ENCODE results near the gene CLSTN2.
A peak's percentile ranks its signal among the peaks of the same experiment; 100 is the strongest.

The CLSTN2 gene

DNA sequence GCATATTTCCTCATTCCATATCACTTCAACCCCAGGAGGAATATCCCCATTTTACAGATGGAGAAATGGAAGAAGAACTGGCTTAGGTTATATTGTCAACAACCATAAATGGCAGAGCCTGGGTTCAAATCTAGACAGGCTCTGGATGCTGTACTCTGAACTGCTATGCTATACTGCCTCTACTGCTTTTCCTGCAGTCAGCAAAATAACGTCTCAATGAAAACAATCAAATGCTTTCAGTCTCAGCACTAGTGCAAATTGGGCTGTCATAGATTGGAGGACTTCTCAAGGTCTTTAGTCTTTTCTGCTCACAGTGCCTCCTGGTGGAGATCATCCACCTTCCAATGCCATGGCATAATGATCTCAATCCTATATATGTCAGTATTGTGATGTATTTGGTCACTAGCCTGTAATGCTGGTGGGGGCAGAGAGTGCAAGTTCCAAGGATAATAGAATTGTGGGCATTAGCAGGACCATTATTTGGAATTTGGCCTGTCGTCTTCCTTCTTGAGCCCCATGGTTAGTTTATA lies 285.0 kb downstream of the CLSTN2 start:
- H2AFZ ChIP-seq (ENCODE audit: low read depth) = no peak overlapping the region
- no peaks in the 10 kb centered on the region for H3K27me3 ChIP-seq (ENCODE audit: insufficient read depth, low read depth)
- TF ChIP-seq, protein P1, sequence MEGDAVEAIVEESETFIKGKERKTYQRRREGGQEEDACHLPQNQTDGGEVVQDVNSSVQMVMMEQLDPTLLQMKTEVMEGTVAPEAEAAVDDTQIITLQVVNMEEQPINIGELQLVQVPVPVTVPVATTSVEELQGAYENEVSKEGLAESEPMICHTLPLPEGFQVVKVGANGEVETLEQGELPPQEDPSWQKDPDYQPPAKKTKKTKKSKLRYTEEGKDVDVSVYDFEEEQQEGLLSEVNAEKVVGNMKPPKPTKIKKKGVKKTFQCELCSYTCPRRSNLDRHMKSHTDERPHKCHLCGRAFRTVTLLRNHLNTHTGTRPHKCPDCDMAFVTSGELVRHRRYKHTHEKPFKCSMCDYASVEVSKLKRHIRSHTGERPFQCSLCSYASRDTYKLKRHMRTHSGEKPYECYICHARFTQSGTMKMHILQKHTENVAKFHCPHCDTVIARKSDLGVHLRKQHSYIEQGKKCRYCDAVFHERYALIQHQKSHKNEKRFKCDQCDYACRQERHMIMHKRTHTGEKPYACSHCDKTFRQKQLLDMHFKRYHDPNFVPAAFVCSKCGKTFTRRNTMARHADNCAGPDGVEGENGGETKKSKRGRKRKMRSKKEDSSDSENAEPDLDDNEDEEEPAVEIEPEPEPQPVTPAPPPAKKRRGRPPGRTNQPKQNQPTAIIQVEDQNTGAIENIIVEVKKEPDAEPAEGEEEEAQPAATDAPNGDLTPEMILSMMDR (conservative IDR thresholded peaks at IDR 0.05; ENCODE audit: low read depth, low read length) = 0 out of 2 replicates have a peak, but pooled peaks have one; percentile 12
- H3K27ac ChIP-seq = no peak overlapping the region
- no peak overlapping the region for H3K9ac ChIP-seq
- no peaks in the 10 kb centered on the region for H3K79me2 ChIP-seq (ENCODE audit: insufficient read depth, low read depth)
- no peaks in the 10 kb centered on the region for H3K36me3 ChIP-seq (ENCODE audit: insufficient read depth)
- no peaks in the 10 kb centered on the region for H3K4me1 ChIP-seq (ENCODE audit: low read depth, poor library complexity, severe bottlenecking)
- no peak overlapping the region for H3K4me2 ChIP-seq
- H4K20me1 ChIP-seq (ENCODE audit: insufficient read depth) = no peaks in the 10 kb centered on the region
- no peak overlapping the region for H3K4me3 ChIP-seq (IDR thresholded peaks at IDR 0.05; ENCODE audit: insufficient read depth, low read depth, low read length)

DNA sequence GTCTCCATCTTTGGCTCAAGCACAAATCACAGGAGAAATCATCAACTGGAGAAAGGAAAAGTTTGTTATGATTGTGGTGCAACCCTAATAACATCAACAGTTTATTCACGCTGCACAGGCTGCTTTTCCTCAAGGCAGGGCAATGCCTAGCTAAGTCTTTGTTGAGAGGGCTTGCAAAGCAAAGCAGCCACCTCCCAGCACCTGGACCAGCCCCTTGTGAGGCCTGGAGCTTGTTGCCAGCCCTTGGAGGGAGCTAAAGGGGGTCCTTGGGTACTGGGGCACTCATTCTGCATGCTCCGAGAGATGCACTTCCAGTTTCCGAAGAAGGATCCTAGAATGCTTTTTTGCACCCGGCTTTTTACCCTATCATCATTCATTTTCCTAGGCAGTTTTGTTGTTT lies 288.2 kb downstream of the CLSTN2 start:
- no peaks in the 10 kb centered on the region for H3K4me1 ChIP-seq (ENCODE audit: low read depth, poor library complexity, severe bottlenecking)
- no peaks in the 10 kb centered on the region for H3K36me3 ChIP-seq (ENCODE audit: insufficient read depth)
- H4K20me1 ChIP-seq (ENCODE audit: insufficient read depth) = no peaks in the 10 kb centered on the region
- H3K79me2 ChIP-seq (ENCODE audit: insufficient read depth, low read depth) = no peaks in the 10 kb centered on the region
- TF ChIP-seq, protein P1 (conservative IDR thresholded peaks at IDR 0.05; ENCODE audit: low read depth, low read length) = no peak
- no peak overlapping the region for H3K4me2 ChIP-seq
- H3K27me3 ChIP-seq (ENCODE audit: insufficient read depth, low read depth) = no peaks in the 10 kb centered on the region
- no peak overlapping the region for H2AFZ ChIP-seq (ENCODE audit: low read depth)
- H3K4me3 ChIP-seq (IDR thresholded peaks at IDR 0.05; ENCODE audit: insufficient read depth, low read depth, low read length) = no peak overlapping the region
- no peak overlapping the region for H3K9ac ChIP-seq
- H3K27ac ChIP-seq = no peak overlapping the region

DNA sequence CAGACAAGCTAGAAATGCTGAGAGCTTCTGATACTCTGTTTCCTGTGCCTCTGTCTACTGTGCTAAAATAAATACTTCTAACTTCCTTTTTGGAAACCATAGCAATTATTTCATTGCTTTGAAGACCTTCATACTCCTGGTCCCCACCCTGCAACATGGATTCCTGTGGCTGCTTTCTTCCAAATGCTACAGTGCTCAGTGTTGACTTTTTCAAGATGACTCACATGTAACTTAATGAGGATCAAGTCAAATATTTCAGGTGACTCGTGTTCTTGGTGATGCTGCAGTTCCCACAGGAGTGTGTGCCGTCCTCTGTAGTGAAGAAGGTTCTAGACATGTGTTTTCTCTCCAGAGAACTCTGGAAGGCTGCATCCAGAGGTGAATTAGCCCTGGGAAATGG lies 288.6 kb downstream of the CLSTN2 start:
- Histone ChIP-seq H3K9ac (no peak overlapping the region), H3K27me3 (ENCODE audit: insufficient read depth, low read depth) (no peaks in the 10 kb centered on the region), H3K36me3 (ENCODE audit: insufficient read depth) (no peaks in the 10 kb centered on the region), H2AFZ (ENCODE audit: low read depth) (no peak overlapping the region), H4K20me1 (ENCODE audit: insufficient read depth) (no peaks in the 10 kb centered on the region), H3K4me1 (ENCODE audit: low read depth, poor library complexity, severe bottlenecking) (no peaks in the 10 kb centered on the region), H3K4me3 (IDR thresholded peaks at IDR 0.05; ENCODE audit: insufficient read depth, low read depth, low read length) (no peak overlapping the region), H3K79me2 (ENCODE audit: insufficient read depth, low read depth) (no peaks in the 10 kb centered on the region), H3K4me2 (no peak overlapping the region), H3K27ac (no peak overlapping the region)
- TF ChIP-seq, protein P1 (conservative IDR thresholded peaks at IDR 0.05; ENCODE audit: low read depth, low read length) = no peak

- H4K20me1 ChIP-seq (ENCODE audit: insufficient read depth) = no peaks in the 10 kb centered on the region
- no peak overlapping the region for H3K27ac ChIP-seq
These were observed 289.3 kb downstream of the CLSTN2 start for GRCh38 chr3:140224307-140224706.

More at GRCh38 chr3:140224307-140224706, 289.3 kb downstream of the CLSTN2 start:
- Histone ChIP-seq H3K4me2 (no peak overlapping the region), H3K4me1 (ENCODE audit: low read depth, poor library complexity, severe bottlenecking) (no peaks in the 10 kb centered on the region), H3K27me3 (ENCODE audit: insufficient read depth, low read depth) (no peaks in the 10 kb centered on the region), H3K4me3 (IDR thresholded peaks at IDR 0.05; ENCODE audit: insufficient read depth, low read depth, low read length) (no peak overlapping the region), H2AFZ (ENCODE audit: low read depth) (no peak overlapping the region), H3K79me2 (ENCODE audit: insufficient read depth, low read depth) (no peaks in the 10 kb centered on the region), H3K36me3 (ENCODE audit: insufficient read depth) (no peaks in the 10 kb centered on the region), H3K9ac (no peak overlapping the region)
- TF ChIP-seq, protein P1 (conservative IDR thresholded peaks at IDR 0.05; ENCODE audit: low read depth, low read length) = no peak
